H1 (cell line): ENCODE results near the gene HNF1B. TPM values are rescaled to one million over a fixed set of nuclear protein-coding genes. Genes with fewer than 3 reads are reported as not detected.
A peak's percentile ranks its signal among the peaks of the same experiment; 100 is the strongest.

Experiments
- ATF3 ChIP-seq: IDR thresholded peaks from 2 replicates; pipeline ENCODE4 v1.6.1; 2011; ENCODE audit warnings: low read depth, mild to moderate bottlenecking, low read length; ENCODE audit not compliant: insufficient read depth
- CHD7 ChIP-seq: fragments of 300-600 bp; sonication (generic); IDR thresholded peaks from 2 replicates; pipeline ENCODE4 v1.7.1; 2012; ENCODE audit warnings: low read length, moderate library complexity, mild to moderate bottlenecking, inconsistent platforms; ENCODE audit not compliant: insufficient replicate concordance
- GABPA ChIP-seq: IDR thresholded peaks from 2 replicates; pipeline ENCODE4 v1.6.1; 2011; ENCODE audit warnings: mild to moderate bottlenecking, low read length, moderate library complexity, borderline replicate concordance; ENCODE audit not compliant: insufficient read depth
- GTF2F1 ChIP-seq: IDR thresholded peaks from 2 replicates; pipeline ENCODE4 v1.6.1; 2012; ENCODE audit warnings: low read depth, low read length, improper control_type of control experiment, borderline replicate concordance
- KDM5A ChIP-seq: fragments of 200-600 bp; IDR thresholded peaks from 2 replicates; pipeline ENCODE4 v1.7.1; 2012; ENCODE audit warnings: mild to moderate bottlenecking, low read length, inconsistent platforms, mixed read lengths
- RXRA ChIP-seq: IDR thresholded peaks from 2 replicates; pipeline ENCODE4 v1.6.1; 2011; ENCODE audit warnings: low read depth, mild to moderate bottlenecking, low read length, moderate library complexity; ENCODE audit not compliant: insufficient read depth
- SIX5 ChIP-seq: IDR thresholded peaks from 2 replicates; pipeline ENCODE4 v1.6.1; 2011; ENCODE audit warnings: mild to moderate bottlenecking, low read depth, low read length
- SP4 ChIP-seq: IDR thresholded peaks from 2 replicates; pipeline ENCODE4 v1.6.1; 2012; ENCODE audit warnings: low read length, inconsistent platforms
- SRF ChIP-seq: IDR thresholded peaks from 2 replicates; pipeline ENCODE4 v1.6.1; 2011; ENCODE audit warnings: mild to moderate bottlenecking, low read depth, low read length, moderate library complexity
- TEAD4 ChIP-seq: IDR thresholded peaks from 2 replicates; pipeline ENCODE4 v1.6.1; 2012; ENCODE audit warnings: low read depth, low read length, inconsistent platforms, mixed read lengths
- polyA plus RNA-seq, 7 experiments: library from polyadenylated mRNA; depleted of rRNA in 3 of 7; stranded (reverse) in 5 of 7; unstranded in 2 of 7; fragments of >200 nt in 5 of 7; fragments of 200-250 nt in 2 of 7; gene quantifications; 1 replicate in 5 of 7; 2 replicates in 1 of 7; 4 replicates in 1 of 7; pipeline versions ENCODE4 v1.2.1 to v1.2.3, GENCODE V29; 2011 to 2013; ENCODE audit warnings: missing spikeins in 2 of 7, mixed read lengths in 2 of 7
- total RNA-seq: library from RNA; stranded (reverse); fragmentation: NEBNext Ultra II Directional; extraction: Animal tissue kit (Norgen Biotek cat#: 25700); gene quantifications from 2 replicates; pipeline ENCODE4 v1.2.1, GENCODE V29; 2021

Gene HNF1B
- total and polyA plus RNA-seq, 2 of the 8 experiments (the other 6 are each of a cell fraction or from before 2014, with no cell fraction given): 0.13 to 0.30 TPM

DNA sequence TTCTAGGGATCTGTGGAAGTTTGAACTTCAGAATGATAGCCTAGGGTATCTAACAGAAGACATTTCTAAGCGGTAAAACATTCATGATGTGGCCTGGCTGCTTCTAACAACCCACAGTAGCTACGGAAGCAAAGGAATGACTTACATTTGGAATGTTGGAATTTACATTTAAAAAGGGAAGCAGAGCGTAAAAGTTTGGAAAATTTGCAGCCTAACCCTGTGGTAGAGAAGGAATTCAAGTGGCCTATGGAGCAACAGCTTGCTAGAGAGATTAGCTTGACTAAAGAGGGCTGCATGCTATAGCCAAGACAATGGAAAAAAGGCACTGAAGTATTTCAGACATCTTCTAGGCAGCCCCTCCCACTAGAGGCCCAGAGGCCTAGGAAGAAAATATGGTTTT lies 50.1 kb downstream of the HNF1B start (continued):
- no peak for TF ChIP-seq CHD7
- no peak for TF ChIP-seq RXRA
- no peak for TF ChIP-seq ATF3
- TF ChIP-seq SRF: no peak
- TF ChIP-seq GABPA: no peak
- TF ChIP-seq GTF2F1: no peak
- TF ChIP-seq SIX5: no peak
- TF ChIP-seq SP4: no peak
- TF ChIP-seq TEAD4: peak; percentile 65; the same call in 1 of the 2 replicates
- TF ChIP-seq KDM5A: no peak
